Smooth muscle cell (in vitro differentiated cells): ENCODE results near the gene PRH2. TPM values are rescaled to one million over a fixed set of nuclear protein-coding genes. Genes with fewer than 3 reads are reported as not detected.

ENCODE experiments used
- DNase-seq: peaks from one replicate; lab custom pipeline; 2025; ENCODE audit not compliant: unreplicated experiment; lab: John Stamatoyannopoulos, UW
- H2AFZ ChIP-seq: fragments of 200-600 bp; sonication (generic); 2 replicates; pipeline ENCODE4 v1.6.0; 2016; ENCODE audit warnings: antibody characterized with exemption, low read depth, mild to moderate bottlenecking
- H3F3A ChIP-seq: fragments of 200-600 bp; sonication (generic); 2 replicates; pipeline ENCODE4 v1.6.0; 2017; ENCODE audit warnings: antibody characterized with exemption, low read depth
- H3K27ac ChIP-seq: fragments of 200-600 bp; sonication (generic); 2 replicates; pipeline ENCODE4 v1.5.1; 2016; ENCODE audit warnings: low read depth, mild to moderate bottlenecking
- H3K27me3 ChIP-seq: fragments of 200-600 bp; sonication (generic); 2 replicates; pipeline ENCODE4 v1.6.1; 2016; ENCODE audit warnings: low read depth, mild to moderate bottlenecking
- H3K36me3 ChIP-seq: fragments of 200-600 bp; sonication (generic); 2 replicates; pipeline ENCODE4 v1.5.1; 2016; ENCODE audit warnings: low read depth
- H3K4me1 ChIP-seq: fragments of 200-600 bp; sonication (generic); 2 replicates; pipeline ENCODE4 v1.5.1; 2016; ENCODE audit warnings: low read depth
- H3K4me2 ChIP-seq: fragments of 200-600 bp; sonication (generic); 2 replicates; pipeline ENCODE4 v1.6.0; 2016; ENCODE audit warnings: mild to moderate bottlenecking
- H3K4me3 ChIP-seq: fragments of 200-600 bp; sonication (generic); 2 replicates; pipeline ENCODE4 v1.5.1; 2016; ENCODE audit warnings: mild to moderate bottlenecking
- H3K79me2 ChIP-seq: fragments of 200-600 bp; sonication (generic); 2 replicates; pipeline ENCODE4 v1.6.0; 2016; ENCODE audit warnings: low read depth, mild to moderate bottlenecking
- H3K9ac ChIP-seq: fragments of 200-600 bp; sonication (generic); 2 replicates; pipeline ENCODE4 v1.6.0; 2016; ENCODE audit warnings: low read depth
- H3K9me3 ChIP-seq: fragments of 200-600 bp; sonication (generic); replicated peaks from 2 replicates; pipeline ENCODE4 v1.5.1; 2016; ENCODE audit warnings: low read depth
- H4K20me1 ChIP-seq: fragments of 200-600 bp; sonication (generic); 2 replicates; pipeline ENCODE4 v1.6.0; 2016; ENCODE audit warnings: low read depth
- WGBS: methylation state at CpG from one replicate; pipeline ENCODE4 v1.1.7; 2016; ENCODE audit warnings: low lambda C conversion rate; 5-methylcytosine and 5-hydroxymethylcytosine counted together
- polyA plus RNA-seq: library from polyadenylated mRNA; unstranded; fragments of >200 nt; fragmentation: Nextera tagmentation; extraction: Ambion mirVana; gene quantifications from 2 replicates; pipeline ENCODE4 v1.2.1, GENCODE V29; 2016
- total RNA-seq: library from RNA; depleted of rRNA; stranded (reverse); fragments of >200 nt; gene quantifications from 2 replicates; pipeline ENCODE4 v1.2.3, GENCODE V29; 2014
- TF ChIP-seq, protein P1 (sequence below): fragments of 200-600 bp; sonication (generic); IDR thresholded peaks from 2 replicates; pipeline ENCODE4 v1.5.1; 2017; ENCODE audit warnings: borderline replicate concordance, mild to moderate bottlenecking, antibody characterized with exemption; ENCODE audit not compliant: insufficient read depth, poor library complexity, severe bottlenecking

Gene PRH2
- total and polyA plus RNA-seq, 2 experiments from 2014 or later: not detected

DNA sequence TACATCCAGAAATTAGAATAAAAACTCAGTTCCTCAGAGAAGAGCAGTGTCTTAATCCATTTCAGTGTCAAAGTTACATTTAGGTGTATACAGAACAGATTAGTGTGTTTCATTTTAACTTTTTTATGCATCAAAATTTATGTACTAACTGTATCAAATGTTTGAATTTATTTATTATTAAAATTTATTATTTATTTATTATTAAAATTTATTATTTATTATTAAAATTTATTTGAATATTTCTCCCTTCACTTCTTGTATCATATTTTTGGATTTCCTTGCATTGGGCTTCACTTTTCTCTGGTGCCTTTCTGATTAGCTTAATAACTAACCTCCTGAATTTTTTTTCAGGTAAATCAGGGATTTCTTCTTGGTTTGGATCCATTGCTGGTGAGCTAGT is 12.3 kb downstream of the PRH2 start:
- Histone ChIP-seq H3K4me2 (peak overlapping the region; percentile 1), H3K9ac (peak overlapping the region; percentile 64), H3K36me3 (no peaks in the 10 kb centered on the region), H3K4me1 (no peaks in the 10 kb centered on the region), H3K9me3 (no peaks in the 10 kb centered on the region), H3K27ac (peak overlapping the region; percentile 85), H4K20me1 (no peaks in the 10 kb centered on the region), H3K27me3 (no peaks in the 10 kb centered on the region), H3F3A (peaks cover 10% of the 10 kb centered on the region), H3K79me2 (no peaks in the 10 kb centered on the region), H2AFZ (no peak overlapping the region), H3K4me3 (no peak overlapping the region)
- DNase-seq: no peak
- TF ChIP-seq, protein P1, sequence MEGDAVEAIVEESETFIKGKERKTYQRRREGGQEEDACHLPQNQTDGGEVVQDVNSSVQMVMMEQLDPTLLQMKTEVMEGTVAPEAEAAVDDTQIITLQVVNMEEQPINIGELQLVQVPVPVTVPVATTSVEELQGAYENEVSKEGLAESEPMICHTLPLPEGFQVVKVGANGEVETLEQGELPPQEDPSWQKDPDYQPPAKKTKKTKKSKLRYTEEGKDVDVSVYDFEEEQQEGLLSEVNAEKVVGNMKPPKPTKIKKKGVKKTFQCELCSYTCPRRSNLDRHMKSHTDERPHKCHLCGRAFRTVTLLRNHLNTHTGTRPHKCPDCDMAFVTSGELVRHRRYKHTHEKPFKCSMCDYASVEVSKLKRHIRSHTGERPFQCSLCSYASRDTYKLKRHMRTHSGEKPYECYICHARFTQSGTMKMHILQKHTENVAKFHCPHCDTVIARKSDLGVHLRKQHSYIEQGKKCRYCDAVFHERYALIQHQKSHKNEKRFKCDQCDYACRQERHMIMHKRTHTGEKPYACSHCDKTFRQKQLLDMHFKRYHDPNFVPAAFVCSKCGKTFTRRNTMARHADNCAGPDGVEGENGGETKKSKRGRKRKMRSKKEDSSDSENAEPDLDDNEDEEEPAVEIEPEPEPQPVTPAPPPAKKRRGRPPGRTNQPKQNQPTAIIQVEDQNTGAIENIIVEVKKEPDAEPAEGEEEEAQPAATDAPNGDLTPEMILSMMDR: no peak

DNA sequence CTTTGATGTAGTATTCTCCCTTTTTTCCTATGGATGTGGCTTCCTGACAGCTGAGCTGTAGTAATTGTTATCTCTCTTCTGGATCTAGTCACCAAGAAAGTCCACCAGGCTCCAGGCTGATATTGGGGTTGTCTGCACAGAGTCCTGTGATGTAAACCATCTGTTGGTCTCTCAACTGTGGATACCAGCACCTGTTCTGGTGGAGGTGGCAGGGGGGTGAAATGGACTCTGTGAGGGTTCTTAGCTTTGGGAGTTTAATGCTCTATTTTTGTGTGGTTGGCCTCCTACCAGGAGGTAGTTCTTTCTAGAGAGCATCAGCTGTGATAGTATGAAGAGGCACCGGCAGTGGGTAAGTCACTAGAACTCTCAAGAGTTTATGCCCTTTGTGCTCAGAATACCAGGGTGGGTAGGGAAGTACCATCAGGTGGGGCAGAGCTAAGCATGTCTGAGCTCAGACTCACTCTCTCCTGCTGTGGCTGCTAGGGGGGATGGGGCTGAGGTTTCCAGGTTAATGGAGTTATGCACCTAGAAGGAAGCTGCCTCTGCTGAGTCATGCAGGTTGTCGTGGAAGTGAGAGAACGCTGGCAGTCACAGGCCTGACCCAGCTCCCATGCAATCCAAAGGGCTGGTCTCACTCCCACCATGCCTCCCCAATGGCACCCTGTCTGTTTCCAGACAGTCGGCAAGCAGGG is 13.0 kb downstream of the PRH2 start:
- peaks cover 10% of the 10 kb centered on the region for H3F3A ChIP-seq
- TF ChIP-seq, protein P1: no peak
- peak overlapping the region; percentile 85 for H3K27ac ChIP-seq
- no peaks in the 10 kb centered on the region for H3K9me3 ChIP-seq
- no peaks in the 10 kb centered on the region for H3K4me1 ChIP-seq
- H3K4me2 ChIP-seq: no peak overlapping the region
- no peak overlapping the region for H2AFZ ChIP-seq
- H3K9ac ChIP-seq: peak overlapping the region; percentile 50
- 52% methylated on average over 4 of the region's 4 CpGs for WGBS
- no peaks in the 10 kb centered on the region for H3K27me3 ChIP-seq
- no peaks in the 10 kb centered on the region for H4K20me1 ChIP-seq
- H3K4me3 ChIP-seq: no peak overlapping the region
- H3K36me3 ChIP-seq: no peaks in the 10 kb centered on the region
- no peak for DNase-seq
- H3K79me2 ChIP-seq: no peaks in the 10 kb centered on the region

DNA sequence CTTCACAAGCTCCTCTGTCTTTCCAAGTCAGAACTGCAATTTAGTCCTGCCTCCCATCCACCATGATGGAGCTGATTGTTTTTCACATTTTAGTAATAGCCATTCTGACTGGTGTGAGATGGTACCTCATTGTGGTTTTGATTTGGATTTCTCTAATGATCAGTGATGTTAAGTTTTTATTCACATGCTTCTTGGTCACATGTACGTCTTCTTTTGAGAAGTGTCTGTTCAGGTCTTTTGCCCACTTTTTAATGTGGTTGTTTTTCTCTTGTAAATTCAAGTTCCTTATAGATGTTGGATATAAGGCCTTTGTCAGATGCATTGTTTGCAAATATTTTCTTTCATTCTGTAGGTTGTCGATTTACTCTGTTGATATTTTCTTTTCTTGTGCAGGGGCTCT is 14.1 kb downstream of the PRH2 start:
- Histone ChIP-seq H3K4me1 (no peaks in the 10 kb centered on the region), H3K36me3 (no peaks in the 10 kb centered on the region), H4K20me1 (no peaks in the 10 kb centered on the region), H3K27me3 (no peaks in the 10 kb centered on the region), H3K4me3 (no peak overlapping the region), H3K27ac (peak overlapping the region; percentile 85), H3K9me3 (no peaks in the 10 kb centered on the region), H3K9ac (no peak overlapping the region), H3K4me2 (no peak overlapping the region), H3K79me2 (no peaks in the 10 kb centered on the region), H3F3A (peaks cover 10% of the 10 kb centered on the region), H2AFZ (no peak overlapping the region)
- no peak for DNase-seq
- TF ChIP-seq, protein P1: no peak
- 95% methylated on average over 2 of the region's 2 CpGs for WGBS

DNA sequence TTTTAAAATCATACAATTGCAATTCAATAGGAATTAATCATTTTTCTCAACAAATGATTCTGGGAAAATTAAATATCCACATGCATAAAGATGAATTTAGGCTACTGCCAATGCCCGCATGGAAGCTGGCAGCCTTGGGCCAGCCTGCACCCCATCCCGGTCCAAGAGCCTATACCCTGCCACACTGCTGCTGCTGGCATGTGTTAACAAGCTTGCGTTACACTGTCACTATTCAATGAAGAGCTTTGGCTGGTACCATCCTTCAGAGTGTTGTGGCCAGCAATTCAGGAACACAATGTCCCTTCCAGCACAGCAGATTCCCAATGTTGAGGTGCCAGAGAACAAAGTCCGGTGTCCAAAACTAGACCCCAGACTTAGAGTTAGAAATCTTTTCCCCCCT is 23.6 kb downstream of the PRH2 start:
- Histone ChIP-seq H3K27ac (no peak overlapping the region), H3K9ac (no peak overlapping the region), H3K36me3 (no peaks in the 10 kb centered on the region)

More for the DNA sequence above, 23.6 kb downstream of the PRH2 start:
- Histone ChIP-seq H3K9me3 (no peaks in the 10 kb centered on the region), H3K27me3 (no peaks in the 10 kb centered on the region), H3K4me2 (no peak overlapping the region), H3K79me2 (peaks cover 39% of the 10 kb centered on the region), H3K4me3 (no peak overlapping the region), H3K4me1 (no peaks in the 10 kb centered on the region), H2AFZ (no peak overlapping the region), H4K20me1 (peaks cover 12% of the 10 kb centered on the region), H3F3A (no peaks in the 10 kb centered on the region)
- no peak for DNase-seq
- TF ChIP-seq, protein P1: no peak
- WGBS: 97% methylated on average over 4 of the region's 4 CpGs
